H9 (cell line): ENCODE data around the gene RUNX2. TPM values are rescaled to one million over a fixed set of nuclear protein-coding genes. Genes with fewer than 3 reads are reported as not detected.

Experiments used
- DNase-seq: peaks from one replicate; pipeline ENCODE4 v3.0.0-alpha.2; 2017
- H2AFZ ChIP-seq: one replicate; pipeline ENCODE4 v1.6.1; 2013; ENCODE audit warnings: mild to moderate bottlenecking, low read length, control low read depth, moderate library complexity
- H2AK5ac ChIP-seq: 2 replicates; pipeline ENCODE4 v1.6.1; 2013; ENCODE audit warnings: low read length, control low read depth, mixed read lengths; ENCODE audit not compliant: insufficient read length
- H2BK120ac ChIP-seq: one replicate; pipeline ENCODE4 v1.6.1; 2013; ENCODE audit warnings: low read depth, mild to moderate bottlenecking, low read length, control low read depth, inconsistent platforms; ENCODE audit not compliant: poor library complexity, severe bottlenecking
- H2BK12ac ChIP-seq: 2 replicates; pipeline ENCODE4 v1.6.1; 2013; ENCODE audit warnings: low read length, control low read depth, mixed read lengths, low read depth; ENCODE audit not compliant: insufficient read length
- H2BK15ac ChIP-seq: 2 replicates; pipeline ENCODE4 v1.6.1; 2013; ENCODE audit warnings: low read depth, low read length, control low read depth
- H2BK20ac ChIP-seq: one replicate; pipeline ENCODE4 v1.6.1; 2013; ENCODE audit warnings: low read depth, mild to moderate bottlenecking, low read length, control low read depth, inconsistent platforms; ENCODE audit not compliant: poor library complexity, severe bottlenecking
- H2BK5ac ChIP-seq: 2 replicates; pipeline ENCODE4 v1.6.1; 2013; ENCODE audit warnings: low read length, control low read depth, mixed read lengths; ENCODE audit not compliant: insufficient read length
- H3K14ac ChIP-seq: 2 replicates; pipeline ENCODE4 v1.6.1; 2013; ENCODE audit warnings: low read length, control low read depth; ENCODE audit not compliant: insufficient read depth
- H3K18ac ChIP-seq: 2 replicates; pipeline ENCODE4 v1.6.1; 2013; ENCODE audit warnings: low read depth, mild to moderate bottlenecking, mixed read lengths, low read length, control low read depth; ENCODE audit not compliant: insufficient read length
- H3K23ac ChIP-seq: 2 replicates; pipeline ENCODE4 v1.6.1; 2013; ENCODE audit warnings: low read length, control low read depth, mixed read lengths, low read depth; ENCODE audit not compliant: insufficient read length
- H3K23me2 ChIP-seq: 2 replicates; pipeline ENCODE4 v1.6.1; 2013; ENCODE audit warnings: low read depth, mild to moderate bottlenecking, mixed read lengths, low read length, control low read depth; ENCODE audit not compliant: insufficient read length, poor library complexity, severe bottlenecking
- H3K27ac ChIP-seq: 2 replicates; pipeline ENCODE4 v1.5.1; 2013; ENCODE audit warnings: low read length, control low read depth, mixed read lengths, low read depth; ENCODE audit not compliant: insufficient read length
- H3K27me3 ChIP-seq: 2 replicates; pipeline ENCODE4 v1.6.1; 2013; ENCODE audit warnings: low read length, control low read depth, inconsistent platforms; ENCODE audit not compliant: insufficient read depth
- H3K4ac ChIP-seq: 2 replicates; pipeline ENCODE4 v1.6.1; 2013; ENCODE audit warnings: low read depth, mild to moderate bottlenecking, control low read depth, inconsistent platforms, low read length, moderate library complexity
- H3K4me1 ChIP-seq: 2 replicates; pipeline ENCODE4 v1.6.1; 2013; ENCODE audit warnings: low read length, control low read depth, inconsistent platforms; ENCODE audit not compliant: insufficient read depth
- H3K4me2 ChIP-seq: 2 replicates; pipeline ENCODE4 v1.6.1; 2013; ENCODE audit warnings: low read length, control low read depth, mixed read lengths; ENCODE audit not compliant: insufficient read length, insufficient read depth
- H3K56ac ChIP-seq: 2 replicates; pipeline ENCODE4 v1.6.1; 2013; ENCODE audit warnings: low read depth, mild to moderate bottlenecking, mixed read lengths, low read length, control low read depth; ENCODE audit not compliant: insufficient read length
- H3K79me1 ChIP-seq: 2 replicates; pipeline ENCODE4 v1.6.1; 2013; ENCODE audit warnings: low read depth, mild to moderate bottlenecking, moderate library complexity, low read length, control low read depth, inconsistent platforms; ENCODE audit not compliant: insufficient read depth, poor library complexity, severe bottlenecking
- H3K79me2 ChIP-seq: 2 replicates; pipeline ENCODE4 v1.6.1; 2013; ENCODE audit warnings: low read length, control low read depth, inconsistent platforms; ENCODE audit not compliant: insufficient read depth
- H3K9ac ChIP-seq: 2 replicates; pipeline ENCODE4 v1.6.1; 2013; ENCODE audit warnings: low read length, control low read depth, mixed read lengths; ENCODE audit not compliant: insufficient read length; ENCODE audit errors: extremely low read depth
- H3K9me3 ChIP-seq: one replicate; pipeline ENCODE4 v1.6.1; 2013; ENCODE audit warnings: low read depth, low read length, inconsistent platforms; ENCODE audit not compliant: control insufficient read depth
- H3T11ph ChIP-seq: one replicate; pipeline ENCODE4 v1.6.1; 2013; ENCODE audit warnings: mild to moderate bottlenecking, low read length, control low read depth, inconsistent platforms
- H4K20me1 ChIP-seq: one replicate; pipeline ENCODE4 v1.6.1; 2013; ENCODE audit not compliant: control insufficient read depth, insufficient read length, insufficient read depth
- H4K5ac ChIP-seq: 2 replicates; pipeline ENCODE4 v1.6.1; 2013; ENCODE audit warnings: low read depth, mild to moderate bottlenecking, mixed read lengths, low read length, control low read depth; ENCODE audit not compliant: insufficient read length
- H4K8ac ChIP-seq: replicated peaks from 2 replicates; pipeline ENCODE4 v1.6.1; 2013; ENCODE audit warnings: low read length, control low read depth, mixed read lengths, low read depth; ENCODE audit not compliant: insufficient read length
- H4K91ac ChIP-seq: 2 replicates; pipeline ENCODE4 v1.6.1; 2013; ENCODE audit warnings: low read depth, mild to moderate bottlenecking, moderate library complexity, mixed read lengths, low read length, control low read depth; ENCODE audit not compliant: insufficient read length
- H3K27ac Mint-ChIP-seq, 3 experiments: 2 replicates in 2 of 3; 3 replicates in 1 of 3; pipeline ENCODE4 v1.8.0; 2020 to 2021; ENCODE audit warnings: mixed read lengths in 3 of 3, mild to moderate bottlenecking in 1 of 3, moderate library complexity in 1 of 3
- H3K27me3 Mint-ChIP-seq: 2 replicates; pipeline ENCODE4 v1.8.0; 2021; ENCODE audit warnings: low read depth, mild to moderate bottlenecking, moderate library complexity, mixed read lengths
- H3K36me3 Mint-ChIP-seq, 3 experiments: 2 replicates in 2 of 3; 3 replicates in 1 of 3; pipeline ENCODE4 v1.8.0; 2020 to 2021; ENCODE audit warnings: low read depth in 3 of 3, mixed read lengths in 3 of 3; ENCODE audit not compliant: insufficient read depth in 1 of 3
- H3K4me1 Mint-ChIP-seq, 2 experiments: 2 replicates each; pipeline ENCODE4 v1.8.0; 2020; ENCODE audit warnings: mixed read lengths in 2 of 2
- H3K4me3 Mint-ChIP-seq, 2 experiments: 2 replicates in 1 of 2; 3 replicates in 1 of 2; pipeline ENCODE4 v1.8.0; 2020 to 2021; ENCODE audit warnings: mild to moderate bottlenecking in 2 of 2, mixed read lengths in 2 of 2, moderate library complexity in 1 of 2
- H3K9me3 Mint-ChIP-seq, 2 experiments: 2 replicates in 1 of 2; 3 replicates in 1 of 2; pipeline ENCODE4 v1.8.0; 2020; ENCODE audit warnings: mild to moderate bottlenecking in 2 of 2, mixed read lengths in 2 of 2, moderate library complexity in 1 of 2
- WGBS: extraction: QIAGEN DNeasy Blood & Tissue Kit; methylation state at CpG from one replicate; pipeline ENCODE4 v1.1.7; 2013; ENCODE audit warnings: missing lambda C conversion rate, low lambda C conversion rate, mixed read lengths; ENCODE audit not compliant: insufficient read length; ENCODE audit errors: extremely low coverage; 5-methylcytosine and 5-hydroxymethylcytosine counted together
- total RNA-seq: library from RNA; stranded (reverse); gene quantifications from 2 replicates; pipeline ENCODE4 v1.2.1, GENCODE V29; 2021
- TF ChIP-seq, protein P1 (sequence below): fragments of 200-600 bp; sonication (generic); conservative IDR thresholded peaks from 3 replicates; pipeline ENCODE4 v1.8.0; 2021; ENCODE audit warnings: antibody characterized with exemption, mild to moderate bottlenecking

RUNX2 gene
- total RNA-seq, 1 experiment from 2014 or later, result 0.15 TPM

DNA sequence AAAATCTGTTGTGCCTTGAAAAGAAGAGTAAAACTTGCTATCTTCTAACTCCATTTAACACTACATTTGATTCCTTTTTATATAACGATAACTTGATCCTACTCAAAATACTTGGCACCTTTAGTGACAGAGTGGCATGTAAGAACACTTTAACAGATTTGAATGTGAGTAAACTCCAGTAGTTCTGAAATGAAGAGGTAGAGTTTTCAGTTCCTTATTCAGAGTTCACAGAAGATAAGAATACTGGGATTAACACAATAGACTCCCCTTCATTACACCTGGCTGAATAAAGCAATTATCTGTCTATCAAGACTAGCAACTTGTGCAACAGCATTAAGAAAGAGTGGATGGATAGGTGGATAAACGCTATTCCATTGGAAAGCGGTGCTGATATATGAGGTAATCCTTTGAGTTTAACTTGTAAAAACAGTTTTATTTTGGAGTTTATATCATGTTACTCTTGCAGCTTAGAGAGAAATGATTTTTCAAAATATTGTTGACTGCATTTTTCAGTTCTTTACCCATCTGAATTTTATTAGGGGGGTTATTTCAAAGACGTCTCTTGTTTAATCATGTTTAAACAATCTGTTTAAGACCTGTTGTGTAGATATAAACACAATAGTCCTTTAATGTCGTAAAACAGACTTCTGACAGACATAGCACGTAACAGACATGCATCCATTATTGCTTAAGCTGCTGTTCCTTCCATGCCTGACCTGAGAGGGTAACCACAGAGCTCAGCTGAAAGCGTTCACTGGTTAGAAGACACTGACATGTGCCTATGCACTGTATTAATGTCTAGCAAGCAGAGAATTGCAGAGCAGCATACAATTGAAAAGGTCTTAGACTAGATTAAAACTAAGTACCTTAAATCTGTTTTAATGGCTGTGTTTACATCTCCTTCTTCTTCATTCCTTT lies 152.0 kb downstream of the RUNX2 start:
- Histone ChIP-seq H3K14ac (no peak overlapping the region), H2BK15ac (no peak overlapping the region), H4K8ac (no peak overlapping the region), H3K27me3 (no peaks in the 10 kb centered on the region), H2BK5ac (no peak overlapping the region), H2BK20ac (no peak overlapping the region), H2BK12ac (no peak overlapping the region), H3K79me1 (no peaks in the 10 kb centered on the region), H4K91ac (no peak overlapping the region), H3K4me1 (no peaks in the 10 kb centered on the region), H3K4ac (no peak overlapping the region), H3T11ph (no peak overlapping the region), H3K4me2 (no peak overlapping the region), H4K5ac (no peak overlapping the region), H3K9ac (no peak overlapping the region), H2AK5ac (no peak overlapping the region), H3K9me3 (no peaks in the 10 kb centered on the region), H3K23me2 (no peaks in the 10 kb centered on the region), H3K79me2 (no peaks in the 10 kb centered on the region), H2AFZ (no peak overlapping the region), H3K56ac (no peak overlapping the region), H3K27ac (no peak overlapping the region), H4K20me1 (no peaks in the 10 kb centered on the region), H3K18ac (no peak overlapping the region), H2BK120ac (no peak overlapping the region), H3K23ac (no peak overlapping the region)
- TF ChIP-seq, protein P1, sequence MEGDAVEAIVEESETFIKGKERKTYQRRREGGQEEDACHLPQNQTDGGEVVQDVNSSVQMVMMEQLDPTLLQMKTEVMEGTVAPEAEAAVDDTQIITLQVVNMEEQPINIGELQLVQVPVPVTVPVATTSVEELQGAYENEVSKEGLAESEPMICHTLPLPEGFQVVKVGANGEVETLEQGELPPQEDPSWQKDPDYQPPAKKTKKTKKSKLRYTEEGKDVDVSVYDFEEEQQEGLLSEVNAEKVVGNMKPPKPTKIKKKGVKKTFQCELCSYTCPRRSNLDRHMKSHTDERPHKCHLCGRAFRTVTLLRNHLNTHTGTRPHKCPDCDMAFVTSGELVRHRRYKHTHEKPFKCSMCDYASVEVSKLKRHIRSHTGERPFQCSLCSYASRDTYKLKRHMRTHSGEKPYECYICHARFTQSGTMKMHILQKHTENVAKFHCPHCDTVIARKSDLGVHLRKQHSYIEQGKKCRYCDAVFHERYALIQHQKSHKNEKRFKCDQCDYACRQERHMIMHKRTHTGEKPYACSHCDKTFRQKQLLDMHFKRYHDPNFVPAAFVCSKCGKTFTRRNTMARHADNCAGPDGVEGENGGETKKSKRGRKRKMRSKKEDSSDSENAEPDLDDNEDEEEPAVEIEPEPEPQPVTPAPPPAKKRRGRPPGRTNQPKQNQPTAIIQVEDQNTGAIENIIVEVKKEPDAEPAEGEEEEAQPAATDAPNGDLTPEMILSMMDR, result no peak
- Mint-ChIP-seq H3K36me3 (no peaks in the 10 kb centered on the region), H3K9me3 (no peaks in the 10 kb centered on the region), H3K27me3 (no peaks in the 10 kb centered on the region; the same call in 1 of the 2 replicates), H3K27ac (no peak overlapping the region), H3K4me1 (no peaks in the 10 kb centered on the region), H3K4me3 (no peak overlapping the region)
- DNase-seq, result no peak
- WGBS, result no CpG with 5 or more reads among the region's 7 CpGs
